Left kidney (tissue), 2 donors: ENCODE measurements around the gene ZNF775. TPM values are rescaled to one million over a fixed set of nuclear protein-coding genes. Genes with fewer than 3 reads are reported as not detected.

Experiments
- DNase-seq: peaks from one replicate; pipeline ENCODE4 v3.0.0-alpha.2; 2013
- polyA plus RNA-seq: library from polyadenylated mRNA; unstranded; fragments of 120-200 nt; gene quantifications from one replicate; pipeline ENCODE4 v1.2.1, GENCODE V29; 2013; ENCODE audit not compliant: insufficient read length

ZNF775 gene
- polyA plus RNA-seq, 1 donor: 5.3 TPM

DNA sequence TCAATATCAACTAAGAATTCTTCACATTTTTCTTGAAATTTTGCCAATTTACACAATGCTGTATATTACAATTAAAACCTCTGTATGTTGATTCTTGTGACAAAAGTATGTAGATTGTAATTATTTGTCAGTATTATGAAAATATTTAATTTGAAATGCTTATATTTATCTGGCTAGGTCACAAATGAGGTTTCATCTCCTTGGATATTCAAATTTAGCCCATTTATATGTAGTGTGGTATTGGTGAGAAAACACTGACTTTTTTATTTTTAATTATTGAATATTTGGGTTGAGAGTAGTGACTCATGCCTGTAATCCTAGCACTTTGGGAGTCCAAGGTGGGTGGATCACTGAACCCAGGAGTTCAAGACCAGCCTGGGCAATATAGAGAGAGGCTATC lies 34.8 kb upstream of the ZNF775 start:
- DNase-seq: no peak

DNA sequence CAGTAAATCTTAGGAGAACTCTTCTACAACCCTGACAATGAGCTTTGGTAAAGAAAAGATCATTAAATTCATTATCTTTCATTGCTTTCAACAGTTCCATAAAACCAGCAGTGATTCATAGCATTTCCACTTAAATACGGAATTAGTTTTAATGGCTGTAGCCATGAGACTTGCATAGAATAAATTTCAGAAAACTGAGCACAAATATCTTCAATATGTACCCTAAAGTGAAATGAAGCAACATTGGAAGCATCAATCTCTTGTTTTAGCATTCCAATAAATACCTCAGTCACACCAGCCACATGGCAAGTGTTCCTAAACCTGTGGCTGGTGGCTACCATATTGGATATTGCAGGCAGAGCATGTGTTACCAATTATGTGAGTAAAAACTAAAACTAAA lies 34.1 kb upstream of the ZNF775 start:
- DNase-seq: no peak

DNA sequence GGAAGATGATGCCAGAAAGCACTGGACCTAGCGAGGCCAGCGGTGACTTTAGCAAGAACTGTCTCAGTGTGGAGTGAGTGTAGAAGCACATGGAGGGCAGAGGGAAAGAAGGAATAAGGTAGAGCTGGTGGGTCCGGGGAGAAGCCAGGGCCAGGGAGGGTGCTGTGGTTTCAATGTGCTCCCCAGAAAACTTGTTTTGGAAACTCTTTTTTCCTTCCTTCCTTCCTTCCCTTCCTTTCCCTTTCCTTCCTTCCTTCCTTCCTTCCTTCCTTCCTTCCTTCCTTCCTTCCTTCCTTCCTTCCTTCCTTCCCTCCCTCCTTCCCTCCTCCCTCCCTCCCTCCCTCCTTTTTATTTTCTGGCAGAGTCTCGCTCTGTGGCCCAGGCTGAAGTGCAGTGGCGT lies 32.2 kb upstream of the ZNF775 start:
- no peak for DNase-seq

DNA sequence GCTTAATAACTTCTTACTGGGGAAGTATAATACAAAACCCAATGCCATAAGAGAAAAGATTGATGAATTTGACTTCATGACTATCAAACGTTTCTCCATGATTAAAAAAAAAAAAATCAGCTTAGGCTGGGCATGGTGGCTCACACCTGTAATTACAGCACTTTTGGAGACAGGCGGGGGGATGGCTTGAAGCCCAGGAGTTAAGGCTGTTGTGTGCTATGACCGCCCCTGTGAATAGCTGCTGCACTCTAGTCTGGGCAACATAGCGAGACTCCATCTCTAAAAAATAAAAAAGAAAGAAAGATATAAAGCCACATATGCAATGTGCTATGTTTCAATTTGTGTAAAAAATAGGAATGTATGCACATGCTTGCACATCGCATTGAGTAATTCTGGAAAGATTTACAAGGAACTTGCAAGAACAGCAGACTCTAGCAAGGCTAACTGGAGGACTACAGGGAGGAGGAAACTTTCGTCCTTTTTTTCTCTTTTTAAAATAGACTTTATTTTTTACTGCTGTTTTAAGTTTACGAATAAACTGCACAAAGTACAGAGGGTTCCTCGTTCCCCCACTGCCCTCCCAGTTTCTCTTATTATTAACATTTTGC lies 27.4 kb upstream of the ZNF775 start:
- no peak for DNase-seq

DNA sequence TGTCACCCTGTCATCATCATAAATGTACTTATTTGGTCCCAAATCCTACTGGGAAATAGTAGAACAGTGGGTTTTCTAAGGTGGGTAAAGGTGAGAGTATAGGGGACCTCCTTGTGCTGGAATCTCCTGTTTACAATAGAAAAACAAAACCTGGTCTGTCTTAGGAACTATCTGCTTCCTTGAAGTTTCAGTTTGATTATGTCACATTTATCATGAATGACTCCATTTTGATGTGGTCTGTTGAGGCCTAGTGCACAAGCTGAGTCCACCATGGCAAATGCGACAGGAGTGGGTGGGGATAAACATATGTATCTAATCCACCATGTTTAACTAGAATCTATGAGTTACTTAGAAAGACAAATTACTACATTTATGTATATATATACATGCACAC lies 23.5 kb upstream of the ZNF775 start:
- DNase-seq: no peak

DNA sequence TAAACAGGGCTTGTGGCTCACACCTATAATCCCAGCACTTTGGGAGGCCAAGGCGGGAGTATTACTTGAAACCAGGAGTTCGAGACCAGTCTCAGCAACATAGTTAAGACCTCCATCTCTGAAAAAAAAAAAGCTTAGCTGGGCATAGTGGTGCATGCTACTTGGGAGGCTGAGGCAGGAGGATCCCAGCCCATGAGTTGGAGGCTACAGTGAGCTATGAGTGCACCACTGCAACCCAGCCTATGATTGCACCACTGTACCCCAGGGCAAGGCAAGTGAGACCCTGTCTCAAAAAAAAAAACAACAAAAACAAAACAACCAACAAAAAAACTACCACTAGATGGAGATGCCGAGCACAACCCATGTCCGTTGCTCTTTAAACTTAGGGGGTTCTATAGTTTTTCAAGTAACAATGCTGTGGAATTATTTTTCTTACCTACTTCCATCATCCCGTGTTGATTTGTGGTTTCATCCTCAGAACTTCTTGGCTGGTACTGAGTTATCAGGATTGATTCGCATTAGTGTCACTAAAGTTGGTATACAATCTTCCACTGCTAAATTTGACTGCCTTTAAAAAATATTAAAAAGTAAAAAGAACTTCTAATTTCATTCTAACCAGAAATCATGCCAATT lies 22.7 kb upstream of the ZNF775 start:
- no peak for DNase-seq

DNA sequence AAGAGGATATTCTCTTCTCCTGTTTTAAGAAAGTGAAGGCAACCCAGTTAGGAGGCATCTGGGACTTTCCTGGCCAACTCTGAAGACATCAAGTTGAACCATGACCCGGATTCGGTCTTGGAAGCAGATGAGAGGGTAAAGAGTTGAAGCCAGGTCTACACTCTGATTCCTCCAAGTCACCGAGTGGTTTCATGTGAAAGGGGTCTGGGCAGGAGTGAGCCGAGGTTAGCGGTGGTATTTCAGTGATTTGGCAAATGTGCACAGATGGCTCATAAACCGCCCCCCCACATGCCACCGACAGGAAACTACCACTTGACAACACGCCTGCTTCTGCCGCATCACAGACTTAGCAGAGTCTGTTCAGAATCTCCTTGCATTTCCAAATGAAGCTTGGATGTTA lies 21.9 kb upstream of the ZNF775 start:
- no peak for DNase-seq

DNA sequence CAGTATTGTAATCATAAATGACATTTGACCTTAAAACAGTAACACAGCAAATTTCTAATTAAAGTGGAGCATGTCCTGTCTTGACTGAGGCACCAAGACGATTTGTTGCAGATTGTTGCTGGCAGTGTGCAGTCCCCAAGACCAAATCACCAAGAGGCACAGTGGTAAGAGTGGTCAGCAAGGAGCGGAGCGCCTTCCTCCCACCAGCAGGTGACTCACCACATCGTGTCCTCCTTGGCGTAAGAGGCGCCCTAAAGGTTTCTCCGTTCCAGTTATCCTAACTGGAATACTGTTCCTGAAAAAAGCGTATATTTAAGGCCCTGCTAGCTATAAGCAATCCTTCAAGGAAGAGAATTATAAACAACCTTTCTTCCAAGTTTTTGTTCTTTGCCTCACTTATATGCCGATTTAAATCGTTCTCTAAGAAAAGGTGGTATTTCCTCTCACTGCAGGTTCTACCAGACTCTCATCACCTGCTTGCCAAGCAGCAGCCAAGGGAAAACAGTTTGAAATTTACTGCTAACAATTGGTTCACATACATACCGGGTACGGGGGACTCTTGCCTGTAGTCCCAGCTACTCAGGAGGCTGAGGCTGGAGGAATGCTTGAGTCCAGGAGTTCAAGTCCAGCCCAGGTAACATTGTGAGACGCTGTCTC lies 21.2 kb upstream of the ZNF775 start:
- no peak for DNase-seq

DNA sequence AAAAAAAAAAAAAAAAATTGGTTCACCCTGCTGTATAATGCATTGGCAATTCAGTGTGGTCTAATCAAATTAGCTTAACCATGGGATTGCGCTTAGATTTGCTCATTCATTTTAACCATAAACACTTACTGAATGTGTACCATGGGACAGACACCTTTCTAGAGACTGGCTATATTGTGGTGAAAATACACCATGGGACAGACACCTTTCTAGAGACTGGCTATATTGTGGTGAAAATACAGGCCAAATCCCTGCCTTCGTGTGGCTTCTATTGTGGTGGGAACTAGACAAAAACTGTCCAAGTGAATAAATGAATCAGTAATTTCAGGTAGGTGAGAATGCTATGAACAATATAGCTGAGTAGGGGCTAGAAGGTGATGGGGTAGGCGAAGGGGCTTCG lies 20.7 kb upstream of the ZNF775 start:
- DNase-seq: no peak

DNA sequence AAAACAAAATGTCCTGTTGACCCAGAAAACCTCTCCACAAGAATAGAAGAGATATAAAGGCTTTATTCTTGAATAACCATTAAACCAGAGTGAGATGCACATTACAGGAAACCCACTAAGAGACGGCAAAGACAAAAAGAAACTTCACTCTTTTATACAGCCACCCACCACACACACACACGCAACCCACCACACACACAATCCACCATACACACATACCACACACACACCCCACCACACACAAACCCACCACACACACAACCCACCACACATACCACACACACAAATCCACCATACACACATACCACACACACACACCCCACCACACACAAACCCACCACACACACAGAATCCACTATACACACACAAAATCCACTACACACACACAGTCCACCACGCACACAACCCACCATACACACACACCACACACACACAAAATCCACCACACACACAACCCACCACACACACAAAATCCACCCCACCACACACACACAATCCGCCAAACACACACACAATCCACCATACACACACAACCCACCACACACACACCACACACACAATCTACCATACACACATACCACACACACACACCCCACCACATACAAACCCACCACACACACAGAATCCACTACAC lies 20.0 kb upstream of the ZNF775 start:
- no peak for DNase-seq

DNA sequence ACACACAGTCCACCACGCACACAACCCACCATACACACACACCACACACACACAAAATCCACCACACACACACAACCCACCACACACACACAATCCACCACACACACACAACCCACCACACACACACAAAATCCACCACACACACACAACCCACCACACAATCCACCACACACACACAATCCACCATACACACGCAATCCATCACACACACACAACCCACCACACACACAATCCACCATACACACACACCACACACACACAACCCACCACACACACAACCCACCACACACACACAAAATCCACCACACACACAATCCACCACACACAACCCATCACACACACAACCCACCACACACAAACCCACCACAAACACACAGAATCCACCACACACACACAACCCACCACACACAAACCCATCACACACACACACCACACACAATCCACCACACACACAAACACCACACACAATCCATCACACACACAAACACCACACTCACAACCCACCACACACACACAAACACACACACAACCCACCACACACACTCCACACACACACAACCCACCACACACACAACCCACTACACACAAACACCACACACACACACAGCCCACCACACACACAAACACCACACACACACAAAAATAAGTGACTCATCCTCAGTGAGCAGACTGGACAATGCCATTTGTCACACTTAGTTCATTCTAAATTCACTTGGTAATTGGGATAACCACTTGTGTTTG lies 19.3 kb upstream of the ZNF775 start:
- no peak for DNase-seq

DNA sequence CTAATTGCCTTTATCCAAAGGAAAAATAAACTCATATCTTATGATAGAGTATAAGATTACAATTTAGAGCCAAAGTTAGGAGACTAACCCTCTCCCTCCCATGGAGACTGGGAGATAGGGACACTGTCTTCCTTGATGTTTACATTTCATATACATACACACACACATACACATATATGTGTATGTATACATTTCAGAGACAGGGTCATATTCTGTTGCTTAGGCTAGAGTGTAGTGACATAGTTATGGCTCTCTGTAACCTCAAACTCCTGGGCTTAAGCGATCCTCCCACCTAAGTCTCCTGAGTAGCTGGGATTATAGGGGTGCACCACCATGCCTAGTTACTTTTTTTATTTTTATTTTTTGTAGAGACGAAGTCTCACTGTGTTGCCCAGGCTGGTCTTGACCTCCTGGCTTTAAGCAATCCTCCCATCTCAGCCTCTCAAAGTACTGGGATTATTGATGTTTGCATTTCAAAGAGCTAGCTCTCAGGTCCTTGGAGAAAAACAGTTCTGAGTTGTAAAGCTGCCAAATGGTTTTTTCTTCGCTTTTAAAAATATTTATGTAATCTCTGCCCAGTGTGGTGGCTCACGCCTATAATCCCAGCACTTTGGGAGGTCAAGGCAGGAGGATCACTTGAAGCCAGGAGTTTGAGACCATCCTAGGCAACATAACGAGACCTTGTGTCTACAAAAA lies 18.6 kb upstream of the ZNF775 start:
- DNase-seq: no peak

DNA sequence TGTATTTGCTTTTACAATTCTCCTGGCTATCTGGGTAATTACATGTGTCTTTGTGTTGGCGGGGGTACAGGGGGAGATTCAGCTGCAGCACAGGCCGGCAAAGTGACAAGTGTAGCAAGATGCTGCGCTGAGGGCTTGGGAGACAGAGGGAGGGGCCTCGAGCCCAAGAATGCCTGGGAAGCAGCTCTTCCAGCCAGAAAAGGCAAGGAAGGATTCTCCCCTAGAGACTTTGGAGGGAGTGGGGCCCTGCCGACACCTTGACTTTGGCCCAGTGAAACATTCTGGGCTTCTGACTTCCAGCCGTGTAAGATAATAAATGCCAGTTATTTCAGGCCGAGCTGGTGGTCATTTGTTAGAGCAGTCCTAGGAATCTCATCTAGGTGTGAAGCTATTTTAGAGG lies 17.7 kb upstream of the ZNF775 start:
- no peak for DNase-seq

DNA sequence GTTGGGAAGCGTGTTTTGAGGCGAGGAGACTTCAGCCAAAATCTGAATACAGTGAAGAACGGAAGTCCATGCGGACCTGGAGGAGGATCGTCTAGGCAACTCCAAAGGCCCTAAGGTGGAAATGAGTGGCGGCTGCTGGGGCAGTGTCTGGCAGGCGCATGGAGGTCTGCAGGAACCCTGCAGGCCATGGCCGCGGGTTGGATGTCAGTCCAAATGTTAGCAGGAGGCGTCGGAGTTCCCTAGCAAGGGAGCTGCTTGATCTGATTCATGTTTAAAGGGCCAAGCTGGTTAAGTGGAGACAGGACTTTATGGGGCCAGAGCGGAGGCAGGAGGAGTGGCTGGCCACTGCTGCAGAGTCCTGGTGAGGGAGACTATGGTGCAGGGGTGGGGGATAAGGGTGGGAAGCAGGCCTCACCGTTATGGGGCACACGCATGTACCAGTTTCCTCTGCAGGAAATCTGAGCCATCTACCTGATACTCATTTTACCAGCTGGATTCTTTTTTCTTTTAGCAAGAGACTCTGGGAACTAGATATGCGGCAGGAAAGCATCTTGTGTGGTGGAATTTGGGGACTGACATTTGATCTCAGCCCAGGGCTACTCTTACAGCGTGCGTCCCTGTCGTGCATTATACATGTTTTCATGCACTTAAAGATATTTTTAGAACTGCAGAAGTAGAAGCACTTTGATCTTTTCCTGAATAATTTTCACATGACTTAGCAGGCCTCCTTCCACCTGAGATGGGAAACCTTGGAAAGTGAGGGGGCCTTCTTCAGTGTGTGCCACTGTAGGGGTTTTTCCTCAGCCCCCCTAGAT lies 17.1 kb upstream of the ZNF775 start:
- DNase-seq: no peak

DNA sequence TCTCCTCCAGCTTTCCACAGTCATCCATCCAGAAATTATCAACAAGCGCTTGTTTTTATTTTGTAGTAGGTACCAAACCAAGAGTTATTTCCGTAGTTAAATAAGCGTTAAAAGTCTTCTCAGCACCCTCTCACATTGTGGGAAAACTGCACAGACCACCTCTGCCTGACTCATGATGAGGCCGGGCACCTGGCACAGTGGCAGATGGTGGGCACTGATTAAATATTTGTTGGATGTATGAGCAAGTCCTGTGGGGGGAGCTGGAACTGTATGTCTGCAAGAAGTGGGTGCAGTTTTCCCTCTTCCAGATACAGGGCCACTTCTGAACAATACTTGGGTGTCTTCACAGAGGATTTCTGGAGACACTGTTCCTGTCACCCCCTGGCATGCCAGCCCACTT lies 15.8 kb upstream of the ZNF775 start:
- DNase-seq: no peak

DNA sequence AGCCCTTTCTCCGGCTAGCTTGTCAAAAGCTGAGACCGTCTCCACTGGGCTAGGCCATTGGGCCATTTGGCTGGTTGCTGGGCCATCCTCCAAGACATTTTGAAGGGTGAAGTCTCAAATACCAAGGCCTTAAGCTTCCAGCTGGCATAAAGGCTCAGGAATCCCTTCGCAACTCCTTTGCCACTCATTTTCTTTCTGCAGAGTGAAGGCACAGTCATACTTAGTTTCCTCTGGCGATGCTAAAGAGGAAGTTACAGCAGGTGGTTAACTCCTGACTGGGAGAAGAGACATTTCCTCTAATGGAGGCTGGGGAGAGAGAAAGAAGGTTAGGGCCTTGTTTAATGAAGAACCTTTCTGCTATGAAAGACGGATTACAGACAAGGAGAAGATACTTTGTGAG lies 15.3 kb upstream of the ZNF775 start:
- no peak for DNase-seq

DNA sequence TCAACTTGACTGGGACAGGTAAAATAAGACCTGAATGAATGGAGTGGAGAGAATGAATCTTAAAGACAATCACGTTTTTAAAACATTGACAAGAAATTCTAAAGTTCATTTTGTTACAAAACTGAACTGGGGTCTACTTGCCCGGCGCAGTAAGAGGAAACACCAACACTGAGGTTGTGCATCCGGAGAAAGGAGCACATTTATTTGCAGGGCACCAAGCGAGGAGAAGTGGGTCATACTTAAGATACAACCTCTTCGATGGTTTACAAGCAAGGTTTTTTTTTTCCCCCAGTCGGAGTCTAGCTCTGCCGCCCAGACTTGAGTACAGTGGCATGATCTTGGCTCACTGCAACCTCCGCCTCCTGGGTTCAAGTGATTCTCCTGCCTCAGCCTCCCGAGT lies 13.9 kb upstream of the ZNF775 start:
- DNase-seq: no peak

DNA sequence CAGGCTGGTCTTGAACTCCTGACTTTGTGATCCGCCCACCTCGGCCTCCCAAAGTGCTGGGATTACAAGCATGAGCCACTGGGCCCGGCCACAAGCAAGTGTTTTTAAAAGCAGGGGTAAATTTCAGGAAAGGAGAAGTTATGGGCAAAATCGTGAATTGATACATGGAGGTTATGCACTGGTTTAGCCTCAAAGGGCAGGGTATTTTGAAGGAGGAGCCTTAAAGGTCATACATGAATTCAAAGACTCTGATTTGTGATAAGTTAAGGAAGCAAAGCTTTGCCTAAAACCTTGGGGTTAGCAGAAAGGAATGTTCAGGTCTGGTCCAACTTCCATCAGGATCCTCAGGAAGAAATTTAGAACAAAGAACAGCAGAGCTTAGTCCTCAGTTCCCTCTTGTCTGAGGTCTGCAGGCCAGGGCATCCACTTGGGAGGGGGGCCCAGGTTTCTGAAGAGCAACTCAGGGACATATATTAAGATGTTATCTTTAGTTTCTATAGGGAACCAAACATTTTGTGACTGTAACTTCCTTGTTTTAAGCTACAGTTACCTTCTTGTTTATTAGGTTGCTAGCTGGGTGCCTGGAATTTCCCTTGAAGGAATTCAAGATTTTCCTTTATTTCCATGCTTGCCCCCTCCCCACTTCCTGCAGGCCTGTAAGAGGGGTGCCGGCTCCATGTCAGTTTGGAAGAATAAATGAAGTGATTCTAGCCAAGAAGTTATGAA lies 13.3 kb upstream of the ZNF775 start:
- DNase-seq: no peak

DNA sequence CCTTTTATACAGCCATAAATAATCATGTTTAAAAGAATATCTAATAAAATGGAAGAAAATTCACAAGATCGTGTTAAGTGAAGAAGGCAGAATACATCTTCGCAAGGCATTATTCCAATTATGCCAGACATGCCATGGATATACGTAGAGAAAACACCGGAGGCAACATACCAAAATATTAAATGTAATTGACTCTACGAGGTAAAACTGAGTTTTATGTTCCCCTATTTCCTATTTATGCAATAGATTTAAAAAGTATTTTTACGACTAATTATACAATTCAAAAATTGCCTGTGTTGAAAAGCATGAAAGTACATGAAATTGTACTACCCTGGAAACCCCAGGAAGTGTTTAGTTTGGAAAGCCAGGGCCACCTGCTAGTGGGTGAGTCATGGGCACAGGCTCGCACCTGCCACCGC lies 11.4 kb upstream of the ZNF775 start:
- no peak for DNase-seq

DNA sequence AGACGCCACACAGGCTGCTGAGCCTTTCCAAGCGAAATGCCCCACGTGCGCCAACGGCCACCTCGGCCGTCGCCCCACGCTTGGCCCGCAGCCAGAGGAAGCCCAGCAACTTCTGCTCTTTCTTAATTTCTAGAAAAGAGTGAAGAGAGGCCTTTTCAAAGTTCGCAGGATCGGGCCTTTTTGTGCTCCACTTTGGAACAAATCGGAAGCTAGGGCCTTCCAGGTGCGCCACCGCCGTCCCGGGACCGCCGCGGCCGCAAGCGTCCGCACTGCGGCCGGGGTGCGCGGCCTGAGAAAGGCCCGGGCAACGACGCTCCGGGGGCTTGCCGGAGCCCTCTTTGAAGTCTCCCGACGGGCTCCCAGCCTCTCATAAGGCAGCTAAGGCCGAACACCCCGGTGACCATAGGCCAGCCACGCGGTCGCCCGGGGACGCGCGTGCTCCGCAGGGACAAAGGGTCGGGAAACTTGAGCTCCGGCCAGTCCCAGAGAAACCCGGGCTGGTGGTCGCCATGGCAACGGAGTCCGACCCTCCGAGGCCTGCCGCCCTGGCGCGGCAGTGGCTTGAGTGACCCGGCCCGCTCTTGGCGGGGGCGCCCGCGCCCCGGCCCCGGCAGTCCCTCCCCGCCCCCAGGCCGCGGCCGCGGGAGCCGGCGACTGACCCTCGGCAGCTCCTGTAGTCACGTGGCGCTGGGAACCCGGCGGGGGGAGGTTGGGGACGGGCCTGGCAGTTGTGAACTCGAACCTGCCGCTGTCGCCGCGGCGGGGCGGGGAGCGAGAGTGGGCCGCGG lies 10.8 kb upstream of the ZNF775 start, which contains the start of gene REPIN1:
Gene REPIN1 (plus strand): TSS at position 727 of the 788 bp plus-strand sequence. CDS start 890 bp downstream, outside the sequence.
- peak; percentile 88 for DNase-seq
